GM13977 (cell line): ENCODE data around the gene CACNA1C.

ENCODE experiments used
- DNase-seq: peaks from one replicate; pipeline ENCODE4 v3.0.0; 2012; ENCODE audit warnings: low spot score
- CTCF ChIP-seq: IDR thresholded peaks from 2 replicates; pipeline ENCODE4 v1.5.1; 2012; ENCODE audit warnings: mild to moderate bottlenecking, control low read depth; ENCODE audit not compliant: insufficient read depth; ENCODE audit errors: extremely low read depth, missing control alignments
- in situ Hi-C: fragments of 300-500 bp; cut with MboI; formaldehyde crosslinking; loops from one replicate; pipeline ENCODE4 v1.12.0; 2022; ENCODE audit warnings: low sequenced_read_pairs, low pct_unique_long_range_greater_than_20kb, mixed read lengths, inconsistent platforms; ENCODE audit not compliant: unreplicated experiment

CACNA1C gene

GRCh38 chr12:2017546-2018337, 35.0 kb upstream of the CACNA1C start:
- in situ Hi-C loops = no loop called here
- TF ChIP-seq CTCF = no peak
- no peak for DNase-seq

GRCh38 chr12:2018391-2018790, 34.4 kb upstream of the CACNA1C start:
- no peak for DNase-seq

DNA sequence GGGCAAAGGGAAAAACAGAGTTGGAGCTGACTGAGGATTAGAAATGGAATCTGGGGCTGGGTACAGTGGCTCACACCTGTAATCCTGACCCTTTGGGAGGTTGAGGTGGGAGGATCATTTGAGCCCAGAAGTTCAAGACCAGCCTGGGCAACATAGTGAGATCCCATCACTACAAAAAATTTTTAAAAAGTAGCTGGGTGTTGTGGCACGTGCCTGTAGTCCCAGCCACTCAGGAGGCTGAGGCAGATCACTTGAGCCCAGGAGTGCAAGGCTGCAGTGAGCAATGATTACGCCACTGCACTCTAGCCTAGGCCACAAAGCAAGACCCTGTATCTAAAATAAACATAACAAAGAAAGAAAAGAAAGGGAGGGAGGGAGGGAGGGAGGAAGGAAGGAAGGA, 33.7 kb upstream of the CACNA1C start:
- in situ Hi-C loops = no loop called here
- no peak for DNase-seq
- no peak for TF ChIP-seq CTCF

More at GRCh38 chr12:2018391-2018790, 34.4 kb upstream of the CACNA1C start:
- in situ Hi-C loops = no loop called here
- no peak for TF ChIP-seq CTCF

DNA sequence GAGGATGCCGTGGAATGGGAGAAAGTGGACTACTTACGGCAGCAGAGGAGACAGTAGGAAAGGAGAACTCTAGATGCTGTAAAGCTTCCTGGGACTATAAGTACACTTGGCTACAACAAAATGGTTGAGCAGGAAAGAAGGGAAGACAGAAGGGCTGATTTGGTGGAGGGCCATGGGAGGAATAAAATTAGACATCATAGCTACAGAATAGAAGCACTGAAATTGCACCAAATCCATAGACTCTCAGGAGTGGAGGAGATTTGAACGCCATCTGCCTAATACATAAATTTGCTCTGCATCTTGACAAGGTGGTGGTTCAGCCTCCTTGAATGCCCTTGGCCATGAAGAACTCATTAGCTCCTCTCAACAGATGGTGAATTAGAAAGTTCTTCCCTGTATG, 32.3 kb upstream of the CACNA1C start:
- no peak for DNase-seq
- in situ Hi-C loops = no loop called here
- TF ChIP-seq CTCF = no peak

GRCh38 chr12:2023365-2023764, 29.4 kb upstream of the CACNA1C start:
- TF ChIP-seq CTCF = no peak
- in situ Hi-C loops = no loop called here
- DNase-seq = no peak

- DNase-seq = no peak
- in situ Hi-C loops = no loop called here
- TF ChIP-seq CTCF = no peak
These were observed 25.4 kb upstream of the CACNA1C start for GRCh38 chr12:2027351-2027750.
